Activated CD4-positive, alpha-beta T cell treated with anti-CD3 and anti-CD28 coated beads, Interleukin-2, amount 10 ng/mL, durations not matched to agents 24 days and 14 days (primary cell): ENCODE data around the gene IFNW1. TPM values are rescaled to one million over a fixed set of nuclear protein-coding genes. Genes with fewer than 3 reads are reported as not detected.
"Not testable (repeated sequence)": the region's sequence is repeated elsewhere in the genome, so short reads cannot be mapped to it uniquely, and the experiment has no call there.

Experiments used
- DNase-seq: peaks from one replicate; pipeline ENCODE4 v3.0.0; 2022
- H3K27ac Mint-ChIP-seq: one replicate; pipeline ENCODE4 v1.8.0; 2022; ENCODE audit warnings: mild to moderate bottlenecking, mixed read lengths
- H3K27me3 Mint-ChIP-seq: one replicate; pipeline ENCODE4 v1.8.0; 2022; ENCODE audit warnings: mixed read lengths
- H3K36me3 Mint-ChIP-seq: one replicate; pipeline ENCODE4 v1.8.0; 2022; ENCODE audit warnings: low read depth, mild to moderate bottlenecking, mixed read lengths
- H3K4me1 Mint-ChIP-seq: one replicate; pipeline ENCODE4 v1.8.0; 2021; ENCODE audit warnings: mixed read lengths
- H3K4me3 Mint-ChIP-seq: one replicate; pipeline ENCODE4 v1.8.0; 2022; ENCODE audit warnings: mild to moderate bottlenecking, moderate library complexity, mixed read lengths
- H3K9me3 Mint-ChIP-seq: one replicate; pipeline ENCODE4 v1.8.0; 2021; ENCODE audit warnings: mixed read lengths
- intact Hi-C: fragments of 100-400 bp; cut with micrococcal nuclease; formaldehyde crosslinking; loops from one replicate; pipeline ENCODE4 v1.15.1; 2023
- total RNA-seq: library from RNA; stranded (reverse); gene quantifications from 2 replicates; pipeline ENCODE4 v1.2.3, GENCODE V29; 2022

IFNW1 gene
- total RNA-seq, 1 donor from 2014 or later, result not detected

GRCh38 chr9:21135736-21136135 lies 5.9 kb downstream of the IFNW1 start:
- intact Hi-C loops, result no loop called here
- Mint-ChIP-seq H3K4me1 (no peaks in the 10 kb centered on the region), H3K9me3 (peaks cover 3% of the 10 kb centered on the region), H3K27ac (no peak overlapping the region), H3K36me3 (no peaks in the 10 kb centered on the region), H3K27me3 (peaks cover 24% of the 10 kb centered on the region), H3K4me3 (no peak overlapping the region)
- no peak for DNase-seq

GRCh38 chr9:21128186-21128585 lies 13.4 kb downstream of the IFNW1 start:
- H3K27me3 Mint-ChIP-seq, result peaks cover 30% of the 10 kb centered on the region
- H3K4me3 Mint-ChIP-seq, H3K27ac Mint-ChIP-seq, H3K4me1 Mint-ChIP-seq, DNase-seq, H3K36me3 Mint-ChIP-seq, intact Hi-C loops: not testable (repeated sequence)
- peaks cover 22% of the 10 kb centered on the region for H3K9me3 Mint-ChIP-seq

- Mint-ChIP-seq H3K27me3 (peaks cover 36% of the 10 kb centered on the region), H3K9me3 (peaks cover 7% of the 10 kb centered on the region), H3K4me3 (no peak overlapping the region), H3K27ac (no peak overlapping the region), H3K4me1 (no peaks in the 10 kb centered on the region), H3K36me3 (no peaks in the 10 kb centered on the region)
- intact Hi-C loops, result no loop called here
- no peak for DNase-seq
Measured at GRCh38 chr9:21121595-21122251, 19.9 kb downstream of the IFNW1 start.

GRCh38 chr9:21121079-21121478 lies 20.6 kb downstream of the IFNW1 start:
- Mint-ChIP-seq H3K36me3 (no peaks in the 10 kb centered on the region), H3K9me3 (peaks cover under 1% of the 10 kb centered on the region)
- no peak for DNase-seq

GRCh38 chr9:21119093-21119770 lies 22.4 kb downstream of the IFNW1 start:
- Mint-ChIP-seq H3K36me3 (no peaks in the 10 kb centered on the region), H3K9me3 (no peaks in the 10 kb centered on the region), H3K27ac (no peak overlapping the region), H3K4me1 (no peaks in the 10 kb centered on the region), H3K4me3 (no peak overlapping the region), H3K27me3 (peaks cover 38% of the 10 kb centered on the region)
- intact Hi-C loops, result loop anchor here (10.0 kb wide), 1 partner anchor 764 kb away; no protein-coding TSS in a partner anchor
- DNase-seq, result no peak

More at GRCh38 chr9:21121079-21121478, 20.6 kb downstream of the IFNW1 start:
- Mint-ChIP-seq H3K4me1 (no peaks in the 10 kb centered on the region), H3K27me3 (peaks cover 36% of the 10 kb centered on the region), H3K4me3 (no peak overlapping the region), H3K27ac (no peak overlapping the region)
- intact Hi-C loops, result no loop called here

GRCh38 chr9:21114311-21114710 lies 27.3 kb downstream of the IFNW1 start:
- peaks cover 52% of the 10 kb centered on the region for H3K27me3 Mint-ChIP-seq
- DNase-seq, result no peak
- no peak overlapping the region for H3K4me3 Mint-ChIP-seq
- intact Hi-C loops, result loop anchor here (5.0 to 10.0 kb wide), 2 partner anchors 37 to 760 kb away; partner anchors contain the start of gene IFNB1
- no peak overlapping the region for H3K27ac Mint-ChIP-seq
- no peaks in the 10 kb centered on the region for H3K36me3 Mint-ChIP-seq
- no peaks in the 10 kb centered on the region for H3K9me3 Mint-ChIP-seq
- no peaks in the 10 kb centered on the region for H3K4me1 Mint-ChIP-seq

GRCh38 chr9:21110708-21111576 lies 30.7 kb downstream of the IFNW1 start:
- peak; percentile 81 for DNase-seq
- H3K36me3 Mint-ChIP-seq, result no peaks in the 10 kb centered on the region
- H3K27me3 Mint-ChIP-seq, result peaks cover 24% of the 10 kb centered on the region
- H3K9me3 Mint-ChIP-seq, result no peaks in the 10 kb centered on the region
- no peak overlapping the region for H3K4me3 Mint-ChIP-seq
- intact Hi-C loops, result loop anchor here (1.0 to 10.0 kb wide), 6 partner anchors 34 to 1185 kb away; partner anchors contain the start of gene IFNB1
- H3K4me1 Mint-ChIP-seq, result no peaks in the 10 kb centered on the region
- H3K27ac Mint-ChIP-seq, result no peak overlapping the region

- Mint-ChIP-seq H3K27me3 (peaks cover 11% of the 10 kb centered on the region), H3K36me3 (no peaks in the 10 kb centered on the region), H3K27ac (no peak overlapping the region), H3K4me3 (no peak overlapping the region), H3K9me3 (no peaks in the 10 kb centered on the region), H3K4me1 (peaks cover 4% of the 10 kb centered on the region)
- DNase-seq, result no peak
- intact Hi-C loops, result no loop called here
Measured at GRCh38 chr9:21104787-21105186, 36.8 kb downstream of the IFNW1 start.

GRCh38 chr9:21102305-21102704 lies 39.3 kb downstream of the IFNW1 start:
- intact Hi-C loops, result no loop called here
- no peak overlapping the region for H3K4me3 Mint-ChIP-seq
- H3K27me3 Mint-ChIP-seq, result peaks cover 11% of the 10 kb centered on the region
- no peak overlapping the region for H3K27ac Mint-ChIP-seq
- no peaks in the 10 kb centered on the region for H3K9me3 Mint-ChIP-seq
- peaks cover 7% of the 10 kb centered on the region for H3K4me1 Mint-ChIP-seq
- no peak for DNase-seq
- no peaks in the 10 kb centered on the region for H3K36me3 Mint-ChIP-seq

- Mint-ChIP-seq H3K27ac (no peak overlapping the region), H3K27me3 (peaks cover 5% of the 10 kb centered on the region), H3K9me3 (no peaks in the 10 kb centered on the region), H3K4me1 (peaks cover 24% of the 10 kb centered on the region), H3K4me3 (no peak overlapping the region), H3K36me3 (no peaks in the 10 kb centered on the region)
- no peak for DNase-seq
- intact Hi-C loops, result loop anchor here (2.0 to 10.0 kb wide), 3 partner anchors 15 to 1623 kb away; partner anchors contain the start of gene MLLT3
Measured at GRCh38 chr9:21097817-21098216, 43.8 kb downstream of the IFNW1 start.

- no peak for DNase-seq
- peaks cover 28% of the 10 kb centered on the region for H3K4me1 Mint-ChIP-seq
- peak overlapping the region; percentile 79 for H3K4me3 Mint-ChIP-seq
- peak overlapping the region; percentile 76 for H3K27ac Mint-ChIP-seq
- peaks cover 3% of the 10 kb centered on the region for H3K9me3 Mint-ChIP-seq
- H3K36me3 Mint-ChIP-seq, result no peaks in the 10 kb centered on the region
- intact Hi-C loops, result loop anchor here (1.0 to 10.0 kb wide), 4 partner anchors 14 to 1622 kb away; partner anchors contain the start of genes HACD4 and MLLT3
- H3K27me3 Mint-ChIP-seq, result no peaks in the 10 kb centered on the region
Measured at GRCh38 chr9:21096901-21097255, 44.8 kb downstream of the IFNW1 start.

- intact Hi-C loops, result loop anchor here (1.0 to 10.0 kb wide), 4 partner anchors 14 to 1622 kb away; partner anchors contain the start of genes HACD4 and MLLT3
- H3K4me3 Mint-ChIP-seq, result peak overlapping the region; percentile 68
- H3K9me3 Mint-ChIP-seq, result peaks cover 3% of the 10 kb centered on the region
- peak; percentile 85 for DNase-seq
- peak overlapping the region; percentile 76 for H3K27ac Mint-ChIP-seq
- no peaks in the 10 kb centered on the region for H3K36me3 Mint-ChIP-seq
- no peaks in the 10 kb centered on the region for H3K27me3 Mint-ChIP-seq
- peaks cover 32% of the 10 kb centered on the region for H3K4me1 Mint-ChIP-seq
Measured at GRCh38 chr9:21096172-21096900, 45.3 kb downstream of the IFNW1 start.

- peaks cover 3% of the 10 kb centered on the region for H3K27me3 Mint-ChIP-seq
- no peak overlapping the region for H3K4me3 Mint-ChIP-seq
- intact Hi-C loops, result loop anchor here (5.0 to 10.0 kb wide), 2 partner anchors 473 to 1621 kb away; partner anchors contain the start of gene MLLT3
- H3K27ac Mint-ChIP-seq, result no peak overlapping the region
- H3K36me3 Mint-ChIP-seq, result no peaks in the 10 kb centered on the region
- H3K4me1 Mint-ChIP-seq, result peaks cover 33% of the 10 kb centered on the region
- no peak for DNase-seq
- peaks cover 3% of the 10 kb centered on the region for H3K9me3 Mint-ChIP-seq
Measured at GRCh38 chr9:21095561-21095960, 46.1 kb downstream of the IFNW1 start.
